Daoy (cell line): ENCODE measurements around the gene ROGDI. TPM values are rescaled to one million over a fixed set of nuclear protein-coding genes. Genes with fewer than 3 reads are reported as not detected.
A peak's percentile ranks its signal among the peaks of the same experiment; 100 is the strongest.

Source experiments
- DNase-seq: peaks from one replicate; pipeline ENCODE4 v3.0.0-alpha.2; 2015; ENCODE audit warnings: low read depth
- total RNA-seq: library from RNA; depleted of rRNA; stranded (reverse); fragments of >200 nt; shearing (Covaris generic); gene quantifications from 2 replicates; pipeline ENCODE4 v1.2.3, GENCODE V29; 2014

Gene ROGDI
- total RNA-seq, 1 experiment from 2014 or later: 8.3 TPM

DNA sequence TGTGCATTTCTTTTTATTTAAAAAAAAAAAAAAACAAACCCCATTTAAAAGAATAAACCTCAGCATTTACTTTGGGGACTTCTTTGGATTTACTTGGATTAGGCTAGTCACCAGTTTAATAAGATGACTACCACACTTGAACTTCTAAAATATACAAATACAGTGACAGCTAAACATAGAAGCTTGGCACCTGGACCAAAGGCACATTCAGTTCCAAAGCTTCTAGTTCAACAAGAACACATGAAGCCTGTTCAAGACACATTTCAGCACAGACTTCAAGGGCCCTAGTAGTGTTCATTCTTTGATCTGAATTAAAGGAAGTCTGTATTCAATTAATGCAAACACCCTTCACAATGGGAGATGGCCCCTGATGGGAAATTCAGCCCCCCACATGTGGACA, 11.6 kb upstream of the ROGDI start:
- DNase-seq: no peak

GRCh38 chr16:4813251-4814003, 11.0 kb upstream of the ROGDI start:
- no peak for DNase-seq

DNA sequence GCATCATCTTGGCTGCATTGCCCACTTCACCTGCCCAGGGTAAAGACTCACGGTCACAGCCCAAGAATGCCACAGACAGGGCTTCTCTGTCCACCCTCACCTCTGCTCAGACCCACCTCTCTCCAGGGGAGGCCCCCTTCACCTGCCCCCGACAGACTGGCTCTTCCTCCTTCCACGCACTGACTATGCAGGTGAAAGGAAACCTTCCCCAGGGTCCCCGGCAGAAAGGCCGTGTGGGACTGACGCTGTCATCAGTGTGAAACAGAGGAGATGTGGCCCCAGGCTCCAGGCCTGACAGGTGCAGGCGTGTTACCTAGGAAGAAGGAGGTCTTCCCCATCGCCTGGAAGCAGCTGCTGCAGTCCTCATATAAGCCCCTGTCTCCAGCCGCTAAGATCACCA, 9.3 kb upstream of the ROGDI start:
- no peak for DNase-seq

- no peak for DNase-seq
Observed at GRCh38 chr16:4811242-4811641, 8.8 kb upstream of the ROGDI start.

DNA sequence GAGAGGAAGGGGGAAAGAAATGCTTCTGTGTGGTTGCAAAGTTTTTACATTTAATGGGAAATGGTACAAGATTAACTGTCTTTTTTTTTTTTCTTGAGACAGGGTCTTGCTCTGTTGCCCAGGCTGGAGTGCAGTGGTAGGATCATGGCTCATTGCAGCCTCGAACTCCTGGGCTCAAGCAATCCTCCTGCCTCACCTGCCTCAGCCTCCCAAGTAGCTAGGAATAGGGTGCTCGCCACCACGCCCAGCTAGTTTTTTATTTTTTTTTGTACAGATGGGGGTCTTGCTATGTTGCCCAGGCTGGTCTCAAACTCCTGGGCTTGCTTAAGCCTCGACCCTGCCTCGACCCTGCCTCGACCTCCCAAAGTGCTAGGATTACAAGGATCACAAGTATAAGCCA, 3.8 kb upstream of the ROGDI start:
- no peak for DNase-seq

DNA sequence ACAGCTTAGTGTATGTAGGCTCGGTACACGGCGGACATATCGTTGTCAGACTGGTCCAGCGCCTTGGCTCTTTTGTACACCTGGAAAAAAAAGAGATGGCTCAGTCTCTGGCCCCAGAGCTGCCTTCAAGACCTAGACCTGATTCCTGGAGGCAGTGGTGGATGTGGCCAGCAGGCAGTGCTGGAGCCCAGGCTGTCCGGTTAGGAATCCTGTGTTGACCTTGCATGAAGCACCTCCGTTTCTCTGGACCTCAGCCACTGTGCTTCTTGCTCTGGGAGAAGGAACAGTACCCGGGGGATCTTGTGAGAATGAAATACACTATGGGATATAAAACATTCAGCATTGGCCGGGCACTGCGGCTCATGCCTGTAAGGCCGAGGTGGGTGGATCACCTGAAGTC, 2.8 kb upstream of the ROGDI start:
- DNase-seq: no peak

GRCh38 chr16:4803898-4804762, 1.7 kb upstream of the ROGDI start:
- DNase-seq: no peak

- no peak for DNase-seq
Observed at GRCh38 chr16:4803401-4803844, 990 bp upstream of the ROGDI start.

- peak; percentile 93 for DNase-seq
Observed at GRCh38 chr16:4802659-4803287, 340 bp upstream of the ROGDI start.

- DNase-seq: no peak
Observed at GRCh38 chr16:4801051-4801961, 1.1 kb downstream of the ROGDI start.

DNA sequence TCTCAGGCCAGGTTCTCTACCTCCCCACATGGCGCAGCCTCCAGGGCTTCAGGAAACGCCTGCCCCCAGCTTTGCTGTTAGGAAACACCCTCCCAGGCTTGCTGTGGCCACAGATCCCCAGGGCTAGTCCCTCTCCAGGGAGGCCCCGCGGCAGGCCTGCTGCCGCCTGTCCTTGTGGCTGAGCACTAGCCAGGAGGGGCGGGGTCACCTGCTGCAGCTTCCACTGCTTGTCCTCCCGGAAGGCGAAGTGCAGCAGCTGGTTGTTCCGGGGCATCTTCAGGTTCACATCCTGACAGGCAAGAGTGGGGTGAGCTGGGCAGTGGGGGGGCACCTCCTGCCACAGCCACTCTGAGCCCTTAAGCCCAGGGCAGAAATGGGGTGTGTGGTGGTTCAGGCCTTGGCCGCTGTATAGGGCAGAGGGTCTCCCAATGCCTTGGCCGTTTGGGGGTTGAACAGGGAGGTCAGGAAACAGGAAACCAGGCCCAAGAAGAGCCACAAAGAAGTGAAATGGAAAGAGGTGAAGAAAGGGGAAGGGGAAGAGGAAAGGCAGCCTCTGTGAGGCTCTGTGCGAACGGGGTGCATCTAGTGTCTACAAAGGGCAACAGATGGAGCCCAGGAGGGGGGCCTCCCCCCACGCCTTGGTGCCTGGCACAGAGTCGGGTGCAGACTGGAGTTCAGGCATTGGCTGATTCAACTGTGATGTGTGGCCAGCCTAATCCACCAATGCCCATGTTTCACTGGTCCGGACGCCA, 2.0 kb downstream of the ROGDI start:
- DNase-seq: no peak

DNA sequence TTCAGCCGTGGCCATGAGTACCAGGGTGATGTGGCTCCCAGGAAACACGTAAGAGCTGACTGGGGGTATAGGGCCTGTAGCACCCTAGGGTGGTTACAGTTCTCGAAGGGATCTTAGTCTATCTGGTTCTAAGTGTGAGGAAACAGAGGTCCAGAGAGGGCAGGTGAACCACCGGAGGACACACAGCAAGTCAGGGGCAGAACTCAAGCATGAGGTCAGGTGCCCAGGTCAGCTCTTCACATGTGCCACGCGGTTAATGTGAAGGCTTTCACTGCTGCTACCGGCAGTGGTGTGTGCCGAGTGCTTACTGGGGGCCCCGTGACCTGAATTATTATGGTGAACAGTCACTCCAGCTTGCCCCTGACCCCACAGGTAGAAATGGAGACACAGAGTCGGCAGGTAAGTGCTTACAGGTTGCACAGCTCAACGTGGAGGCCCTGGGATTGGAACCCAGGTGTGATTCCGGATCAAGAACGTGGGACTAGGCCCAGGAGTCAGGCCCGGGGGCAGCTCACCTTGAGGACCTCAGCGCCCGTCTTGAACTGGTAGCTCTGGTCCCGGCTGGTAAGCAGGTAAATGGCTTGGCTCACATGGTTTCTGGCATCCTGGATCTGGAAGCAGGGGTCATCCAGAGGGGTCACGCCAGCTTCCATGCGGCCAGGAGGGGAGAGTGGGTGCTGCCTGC, 3.1 kb downstream of the ROGDI start:
- DNase-seq: no peak

- no peak for DNase-seq
Observed at GRCh38 chr16:4798456-4798855, 4.0 kb downstream of the ROGDI start.

DNA sequence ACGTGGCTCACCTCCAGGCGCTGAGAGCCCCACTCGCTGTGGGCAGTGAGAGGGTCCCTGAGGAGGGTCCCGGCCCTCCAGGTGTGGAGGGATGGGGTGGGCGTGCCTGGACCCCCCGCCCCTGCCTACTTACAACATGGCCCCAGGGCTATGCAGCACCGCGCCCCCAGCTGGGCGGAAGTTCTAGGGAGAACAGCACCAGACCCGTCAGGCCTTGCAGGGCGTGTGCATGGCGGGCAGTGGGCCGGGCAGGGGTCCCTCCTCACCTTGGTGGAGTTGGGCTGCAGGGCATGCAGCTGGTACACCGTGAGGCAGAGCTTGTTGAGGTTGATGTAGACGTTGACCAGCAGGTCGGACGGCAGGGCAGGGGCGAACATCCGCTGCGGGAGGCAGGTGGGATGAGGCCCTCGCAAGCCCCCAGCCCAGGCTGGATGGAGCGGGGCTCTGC, 4.6 kb downstream of the ROGDI start:
- no peak for DNase-seq

DNA sequence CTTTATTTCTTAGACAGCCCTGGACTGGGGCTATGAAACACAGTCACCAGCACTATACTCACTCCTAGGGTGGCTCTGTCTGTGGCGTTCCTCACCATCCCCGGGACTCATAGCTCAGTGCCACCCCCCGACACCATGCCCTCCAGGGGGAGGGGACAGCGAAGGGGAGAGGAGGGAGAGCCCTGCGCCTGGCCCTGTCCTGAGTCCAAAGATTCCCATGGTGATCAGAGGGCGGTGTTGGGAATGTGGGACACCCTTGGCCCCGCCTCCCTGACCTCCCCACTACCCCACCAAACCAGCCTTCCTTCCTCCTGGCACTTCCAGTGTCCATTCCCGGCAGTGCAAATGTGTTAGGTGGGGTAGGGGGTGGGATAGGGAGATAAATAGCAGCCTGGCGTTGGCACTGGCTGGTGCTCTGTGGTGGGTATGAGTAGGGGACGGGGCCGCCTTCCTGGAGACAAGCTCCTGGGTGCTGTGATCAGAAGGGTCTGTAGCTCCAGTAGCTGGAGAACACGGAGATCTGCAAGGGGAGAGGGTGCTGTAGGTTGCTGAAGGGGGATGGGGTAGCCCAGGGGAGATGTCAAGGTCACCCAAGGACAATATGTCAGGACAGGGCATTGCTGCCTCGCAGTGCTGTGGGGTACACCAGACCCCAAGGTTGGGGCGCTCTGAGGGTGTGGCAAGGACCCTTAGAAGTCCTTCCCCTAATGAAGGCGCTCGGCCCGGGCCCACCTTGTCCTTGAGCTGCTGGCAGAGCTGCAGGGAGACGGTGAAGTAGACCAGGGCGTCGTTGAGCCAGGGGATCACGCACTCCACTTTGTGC, 5.2 kb downstream of the ROGDI start:
- DNase-seq: no peak

DNA sequence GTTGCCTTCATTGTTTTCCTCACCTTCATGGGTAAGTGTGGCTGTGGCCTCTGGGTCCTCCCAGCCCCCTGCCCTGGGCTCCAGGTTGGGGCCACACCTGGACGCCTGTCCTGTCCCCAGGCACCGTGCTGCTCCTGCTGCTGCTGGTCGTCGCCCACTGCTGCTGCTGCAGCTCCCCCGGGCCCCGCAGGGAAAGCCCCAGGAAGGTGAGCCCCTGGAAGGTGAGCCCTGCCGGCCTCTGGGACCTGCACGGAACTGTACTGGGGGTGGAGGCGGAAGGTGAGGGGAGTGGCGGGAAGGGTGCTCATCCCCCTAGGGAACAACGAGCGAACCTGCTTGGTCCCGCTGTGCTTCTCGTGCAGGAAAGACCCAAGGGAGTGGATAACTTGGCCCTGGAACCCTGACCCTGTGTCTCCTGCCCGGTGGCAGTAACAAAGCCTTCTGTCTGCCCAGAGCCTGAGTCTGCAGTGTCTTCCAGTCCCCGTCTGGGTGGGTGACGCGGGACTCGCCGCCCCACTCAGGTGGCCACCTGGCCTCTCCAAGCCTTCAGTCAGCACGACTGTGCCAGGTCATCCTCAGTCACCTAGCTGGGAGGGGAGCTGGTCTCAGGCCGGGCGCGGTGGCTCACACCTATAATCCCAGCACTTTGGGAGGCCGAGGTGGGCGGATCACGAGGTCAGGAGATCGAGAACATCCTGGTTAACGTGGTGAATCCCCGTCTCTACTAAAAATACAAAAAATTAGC, 6.4 kb downstream of the ROGDI start:
- DNase-seq: no peak

DNA sequence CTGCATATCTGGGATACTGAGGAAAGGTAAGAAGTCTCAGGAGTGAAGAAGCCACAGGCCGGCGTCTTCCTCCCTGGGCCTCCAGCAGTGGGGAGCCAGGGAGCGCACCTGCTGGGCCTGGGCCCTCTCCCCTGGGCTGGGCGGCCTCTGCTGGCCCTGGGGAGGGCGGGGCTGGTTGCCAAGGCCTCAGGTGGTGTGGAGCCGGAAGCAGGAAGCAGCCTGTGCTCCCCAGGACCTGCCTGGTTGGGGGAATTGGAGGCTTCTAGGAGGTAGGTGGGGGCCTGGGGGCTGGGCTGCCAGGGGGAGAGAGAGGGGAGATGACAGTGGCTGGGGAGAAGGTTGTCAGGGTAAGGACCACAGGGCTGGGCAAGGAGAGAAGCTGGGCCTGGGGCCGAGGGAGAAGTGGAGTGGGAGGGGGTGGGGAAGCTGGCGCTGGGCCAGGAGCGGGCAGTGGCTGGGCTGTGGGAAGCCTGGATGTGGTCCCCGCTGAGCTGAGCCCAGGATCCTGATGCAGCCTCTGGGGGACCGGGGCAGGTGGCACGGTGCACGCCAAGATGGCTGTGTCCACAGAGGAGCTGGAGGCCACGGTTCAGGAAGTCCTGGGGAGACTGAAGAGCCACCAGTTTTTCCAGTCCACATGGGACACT, 7.1 kb downstream of the ROGDI start, which contains the start of gene SMIM22:
Gene SMIM22 (plus strand): TSS at position 189 of the 647 bp plus-strand sequence. CDS start 366 bp downstream, at position 555.
- no peak for DNase-seq
